ENCODE results near the gene TNS4. TPM values are rescaled to one million over a fixed set of nuclear protein-coding genes. Genes with fewer than 3 reads are reported as not detected.
"Not testable (repeated sequence)": the region's sequence is repeated elsewhere in the genome, so short reads cannot be mapped to it uniquely, and the experiment has no call there.

TNS4 gene, protein sequence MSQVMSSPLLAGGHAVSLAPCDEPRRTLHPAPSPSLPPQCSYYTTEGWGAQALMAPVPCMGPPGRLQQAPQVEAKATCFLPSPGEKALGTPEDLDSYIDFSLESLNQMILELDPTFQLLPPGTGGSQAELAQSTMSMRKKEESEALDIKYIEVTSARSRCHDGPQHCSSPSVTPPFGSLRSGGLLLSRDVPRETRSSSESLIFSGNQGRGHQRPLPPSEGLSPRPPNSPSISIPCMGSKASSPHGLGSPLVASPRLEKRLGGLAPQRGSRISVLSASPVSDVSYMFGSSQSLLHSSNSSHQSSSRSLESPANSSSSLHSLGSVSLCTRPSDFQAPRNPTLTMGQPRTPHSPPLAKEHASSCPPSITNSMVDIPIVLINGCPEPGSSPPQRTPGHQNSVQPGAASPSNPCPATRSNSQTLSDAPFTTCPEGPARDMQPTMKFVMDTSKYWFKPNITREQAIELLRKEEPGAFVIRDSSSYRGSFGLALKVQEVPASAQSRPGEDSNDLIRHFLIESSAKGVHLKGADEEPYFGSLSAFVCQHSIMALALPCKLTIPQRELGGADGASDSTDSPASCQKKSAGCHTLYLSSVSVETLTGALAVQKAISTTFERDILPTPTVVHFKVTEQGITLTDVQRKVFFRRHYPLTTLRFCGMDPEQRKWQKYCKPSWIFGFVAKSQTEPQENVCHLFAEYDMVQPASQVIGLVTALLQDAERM
- not detected in 2 replicates for total RNA-seq (2014; rRNA removed; shearing (Covaris generic))

DNA sequence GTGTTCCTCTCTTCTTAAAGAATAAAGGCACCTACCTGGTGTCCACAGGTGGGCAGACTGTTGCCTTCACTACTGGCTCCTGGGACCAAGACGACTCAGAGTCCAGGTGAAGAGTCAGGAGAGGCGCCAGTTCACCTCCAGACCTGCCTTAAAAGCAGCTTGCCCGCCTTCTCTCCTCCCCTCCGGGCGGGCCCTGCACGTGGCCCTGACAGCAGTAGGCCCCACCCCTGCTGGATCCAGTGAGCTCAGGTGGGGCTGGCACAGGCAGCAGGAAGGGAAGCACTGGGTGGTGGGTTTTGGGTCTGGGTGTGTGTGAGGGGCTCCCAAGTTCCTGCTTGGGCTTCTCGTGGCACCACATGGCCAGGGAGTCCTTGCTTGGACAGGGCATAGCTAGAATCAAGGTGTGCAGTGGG lies at the start of gene TNS4:
TNS4 (minus strand) TSS at position 125 of the 413 bp plus-strand sequence. CDS start 5,198 bp downstream, outside the sequence.
- in situ Hi-C loops (cut with HindIII; ENCODE audit: low sequenced_read_pairs), result no loop called here
- no peak for DNase-seq (ENCODE audit: low spot score)

DNA sequence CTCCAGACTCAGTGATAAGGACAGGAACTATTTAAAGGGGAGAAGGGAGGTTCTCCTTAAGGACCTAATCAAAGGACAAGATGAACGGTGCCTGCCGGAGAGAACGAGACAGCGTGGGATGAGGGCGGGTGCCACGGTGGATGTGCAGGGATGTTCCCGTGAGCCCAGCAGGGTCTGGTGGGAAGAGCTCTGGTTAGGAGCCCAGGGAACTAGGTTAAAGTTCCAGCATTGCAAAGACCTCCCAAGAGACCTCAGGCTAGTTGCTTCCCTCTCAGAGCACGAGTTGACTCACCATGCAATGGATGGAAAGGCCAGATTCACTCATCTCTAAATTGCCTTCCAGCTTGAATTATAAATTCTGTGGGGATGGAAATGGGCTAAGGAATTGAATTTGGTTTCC lies 49.2 kb upstream of the TNS4 start:
- DNase-seq (ENCODE audit: low spot score), result no peak
- in situ Hi-C loops (cut with HindIII; ENCODE audit: low sequenced_read_pairs), result no loop called here

DNA sequence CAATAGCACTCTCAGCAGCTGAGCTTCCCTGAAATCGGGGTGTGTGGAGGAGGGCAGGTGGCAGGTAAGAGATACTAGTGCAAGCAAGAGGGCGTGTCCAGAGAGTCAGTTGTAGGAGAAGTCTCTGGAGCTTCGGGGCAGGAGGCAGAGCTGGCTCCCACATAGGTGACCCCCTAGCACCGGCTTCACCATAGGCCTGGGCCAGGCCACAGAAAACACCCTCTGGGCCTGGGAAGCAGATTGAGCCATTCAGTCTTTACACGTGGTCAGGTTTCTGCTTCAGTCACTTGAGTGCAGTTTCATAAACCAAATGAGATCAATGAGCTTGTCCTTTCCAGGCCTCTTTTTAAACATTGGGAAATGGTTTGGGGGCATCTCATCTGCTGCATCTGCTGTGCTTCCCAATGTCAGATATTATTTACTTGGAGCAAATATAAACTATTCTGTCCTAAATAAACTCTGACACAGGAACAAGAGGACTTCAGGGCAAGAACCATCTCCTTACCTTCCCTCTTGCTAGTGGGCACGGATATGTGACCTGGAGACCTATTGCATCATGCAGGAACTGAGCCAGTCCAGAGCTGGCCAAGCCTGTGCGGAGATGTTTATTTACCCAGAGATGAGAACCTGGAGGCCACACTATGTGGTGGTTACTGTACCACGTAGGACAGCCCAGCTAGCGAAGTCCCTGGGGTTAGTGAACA lies 47.7 kb upstream of the TNS4 start:
- in situ Hi-C loops (cut with HindIII; ENCODE audit: low sequenced_read_pairs), result no loop called here
- DNase-seq (ENCODE audit: low spot score), result no peak

DNA sequence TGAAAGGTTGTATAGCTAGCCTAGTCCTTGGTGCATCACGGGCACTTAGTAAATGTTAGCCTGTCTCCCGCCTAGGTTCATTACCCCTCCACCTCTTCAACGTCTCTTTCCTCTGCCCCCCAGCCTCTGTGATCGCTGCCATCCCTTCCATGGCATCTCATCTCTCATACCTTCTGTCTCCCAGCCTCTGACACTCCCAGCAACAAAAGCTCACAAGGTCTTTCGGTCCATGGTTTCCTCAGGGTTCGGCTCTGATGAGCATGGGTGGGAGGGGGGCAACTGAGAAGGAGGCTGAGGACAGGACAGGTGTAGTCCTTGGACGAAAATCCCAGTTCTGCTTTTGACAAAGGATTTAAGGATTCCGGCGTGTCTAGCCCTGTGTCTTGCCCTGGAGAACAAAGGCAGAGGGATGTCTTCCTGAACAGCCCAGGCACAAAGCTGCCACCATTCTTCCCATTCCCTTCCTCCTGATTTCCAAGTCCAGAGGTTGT lies 47.1 kb upstream of the TNS4 start:
- DNase-seq (ENCODE audit: low spot score), result no peak
- in situ Hi-C loops (cut with HindIII; ENCODE audit: low sequenced_read_pairs), result no loop called here

DNA sequence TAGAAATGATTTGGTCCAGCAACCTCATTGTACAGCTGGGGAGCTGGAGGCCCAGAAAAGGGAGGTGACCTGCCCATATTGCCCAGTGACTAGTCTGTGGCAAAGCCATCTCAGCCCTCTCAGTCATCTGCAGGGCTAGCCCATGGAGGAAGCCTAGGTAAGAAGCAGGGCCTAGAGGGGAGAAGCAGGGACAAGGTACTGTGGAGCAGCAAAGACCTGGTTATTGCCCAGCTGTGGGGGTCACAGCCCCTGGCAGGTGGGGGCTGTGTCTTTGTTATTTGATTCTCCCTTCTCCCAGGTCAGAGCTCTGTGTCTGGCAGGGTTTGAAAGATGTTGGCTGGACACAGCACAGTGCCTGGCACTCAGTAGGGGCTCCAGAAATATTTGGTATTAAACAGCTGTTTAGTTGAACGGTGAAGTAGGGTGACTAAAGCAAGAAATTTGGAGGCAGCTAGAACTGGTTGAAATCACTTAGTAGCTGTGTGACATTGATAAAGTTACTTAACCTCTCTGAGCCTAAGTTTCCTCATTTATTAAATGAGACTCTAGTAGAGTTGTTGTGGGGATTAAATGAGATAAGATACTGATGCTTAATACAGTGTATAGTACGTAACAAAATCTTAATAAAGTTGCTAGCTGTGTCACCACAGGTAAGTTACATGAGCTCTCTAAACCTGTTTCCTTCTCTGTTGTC lies 46.5 kb upstream of the TNS4 start:
- no peak for DNase-seq (ENCODE audit: low spot score)
- in situ Hi-C loops (cut with HindIII; ENCODE audit: low sequenced_read_pairs), result no loop called here

DNA sequence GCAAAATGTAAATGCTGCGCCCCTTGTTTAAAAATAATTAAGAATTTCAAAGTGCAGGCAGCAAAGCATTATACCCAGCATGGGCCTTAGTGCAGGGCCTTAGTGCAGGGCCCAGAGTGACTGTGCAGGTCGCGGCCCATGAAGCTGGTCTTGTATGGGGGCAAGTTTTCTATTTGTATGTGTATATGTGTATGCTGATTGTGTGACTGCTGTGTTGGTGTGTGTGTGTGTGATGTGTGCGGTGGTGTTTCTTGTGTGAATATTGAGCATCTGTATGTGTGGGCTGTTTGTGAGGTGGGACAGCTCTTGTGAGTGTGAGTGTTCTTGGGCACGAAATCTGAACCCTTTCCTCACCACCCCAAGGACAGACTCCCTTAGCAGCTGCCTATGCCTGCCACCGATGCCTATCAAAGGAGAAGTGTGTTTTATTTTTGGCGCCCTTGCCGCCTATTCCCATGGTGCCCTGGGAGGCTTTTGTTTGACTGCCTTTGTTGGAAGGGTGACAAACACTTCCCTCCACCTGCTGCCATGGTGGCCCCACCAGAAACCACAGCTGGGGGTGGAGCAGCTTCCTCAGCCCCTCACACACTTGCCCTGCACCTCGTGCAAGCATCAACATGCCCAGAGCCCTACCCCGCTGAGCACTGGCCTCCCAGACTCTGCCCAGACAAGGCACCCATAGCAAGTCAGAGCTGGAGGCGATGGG lies 45.8 kb upstream of the TNS4 start:
- no peak for DNase-seq (ENCODE audit: low spot score)
- in situ Hi-C loops (cut with HindIII; ENCODE audit: low sequenced_read_pairs), result no loop called here

DNA sequence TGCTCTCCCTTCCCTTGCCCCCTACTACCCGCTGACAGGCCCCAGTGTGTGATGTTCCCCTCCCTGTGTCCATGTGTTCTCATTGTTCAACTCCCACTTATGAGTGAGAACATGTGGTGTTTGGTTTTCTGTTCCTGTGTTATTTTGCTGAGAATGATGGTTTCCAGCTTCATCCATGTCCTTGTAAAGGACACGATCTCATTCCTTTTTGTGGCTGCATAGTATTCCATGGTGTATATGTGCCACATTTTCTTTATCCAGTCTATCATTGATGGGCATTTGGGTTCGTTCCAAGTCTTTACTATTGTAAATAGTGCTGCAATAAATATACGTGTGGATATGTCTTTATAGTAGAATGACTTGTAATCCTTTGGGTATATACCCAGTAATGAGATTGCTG lies 45.1 kb upstream of the TNS4 start:
- DNase-seq (ENCODE audit: low spot score); in situ Hi-C loops (cut with HindIII; ENCODE audit: low sequenced_read_pairs): not testable (repeated sequence)

DNA sequence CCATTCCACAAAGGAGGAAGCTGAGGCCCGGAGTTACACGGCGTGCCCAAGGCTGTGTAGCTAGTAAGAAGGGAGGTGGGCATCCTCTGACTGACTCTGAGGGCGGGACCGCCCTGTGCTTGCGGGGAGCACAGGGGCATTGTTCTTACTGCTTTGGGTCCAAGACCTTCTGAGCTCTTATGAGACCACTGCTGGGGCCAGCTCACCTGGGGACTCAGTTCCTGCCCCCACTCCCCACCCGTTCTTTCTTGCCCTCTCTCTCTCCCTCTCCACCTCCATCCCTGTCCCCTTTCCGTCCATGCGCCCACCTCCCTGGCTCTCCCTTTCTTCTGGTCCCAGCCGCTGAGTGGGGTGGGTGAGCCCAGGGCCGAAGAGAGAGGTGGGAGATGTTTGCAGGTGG lies 44.2 kb upstream of the TNS4 start:
- in situ Hi-C loops (cut with HindIII; ENCODE audit: low sequenced_read_pairs), result no loop called here

DNA sequence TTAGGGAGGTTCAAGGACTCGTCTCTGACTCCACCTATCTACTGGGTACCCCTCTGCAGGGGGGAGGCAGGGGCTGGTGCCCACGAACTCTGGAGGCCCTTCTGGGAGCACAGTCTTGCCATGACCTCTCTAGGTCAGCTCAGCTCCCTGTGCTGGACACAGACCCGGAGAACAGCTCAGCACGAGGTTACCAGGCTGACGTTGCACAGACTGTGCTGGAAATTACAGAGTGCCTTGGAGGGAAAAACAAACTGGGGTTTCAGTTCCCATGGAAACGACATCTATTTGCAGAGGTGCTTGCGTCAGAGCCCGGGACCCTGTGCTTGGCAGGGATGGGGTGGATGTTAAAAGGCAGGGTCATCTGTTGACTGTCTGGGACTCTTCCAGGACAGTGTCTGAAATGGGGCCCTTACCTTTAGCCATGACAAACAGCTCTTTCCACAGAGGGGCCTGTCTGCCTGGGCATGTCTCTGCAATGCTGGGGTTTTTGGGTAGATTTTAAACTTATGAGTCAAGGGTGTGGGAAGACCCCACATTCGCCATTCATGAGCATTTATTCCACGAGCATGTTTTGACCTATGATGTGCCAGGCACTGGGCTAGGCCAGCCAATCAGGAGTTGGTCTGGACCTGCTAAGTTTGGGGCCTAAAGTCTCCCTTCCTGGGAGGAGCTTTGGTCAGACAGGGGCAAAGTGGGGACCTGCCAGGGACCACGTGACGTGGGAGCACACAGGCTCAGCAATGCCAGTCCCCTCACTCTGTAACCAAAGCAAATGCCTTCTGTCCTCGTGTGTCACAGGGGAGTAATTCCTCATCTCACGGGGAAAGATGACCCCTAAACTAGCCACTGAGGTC lies 41.4 kb upstream of the TNS4 start:
- in situ Hi-C loops (cut with HindIII; ENCODE audit: low sequenced_read_pairs), result no loop called here
- DNase-seq (ENCODE audit: low spot score), result no peak

More for the DNA sequence above, 44.2 kb upstream of the TNS4 start:
- no peak for DNase-seq (ENCODE audit: low spot score)

DNA sequence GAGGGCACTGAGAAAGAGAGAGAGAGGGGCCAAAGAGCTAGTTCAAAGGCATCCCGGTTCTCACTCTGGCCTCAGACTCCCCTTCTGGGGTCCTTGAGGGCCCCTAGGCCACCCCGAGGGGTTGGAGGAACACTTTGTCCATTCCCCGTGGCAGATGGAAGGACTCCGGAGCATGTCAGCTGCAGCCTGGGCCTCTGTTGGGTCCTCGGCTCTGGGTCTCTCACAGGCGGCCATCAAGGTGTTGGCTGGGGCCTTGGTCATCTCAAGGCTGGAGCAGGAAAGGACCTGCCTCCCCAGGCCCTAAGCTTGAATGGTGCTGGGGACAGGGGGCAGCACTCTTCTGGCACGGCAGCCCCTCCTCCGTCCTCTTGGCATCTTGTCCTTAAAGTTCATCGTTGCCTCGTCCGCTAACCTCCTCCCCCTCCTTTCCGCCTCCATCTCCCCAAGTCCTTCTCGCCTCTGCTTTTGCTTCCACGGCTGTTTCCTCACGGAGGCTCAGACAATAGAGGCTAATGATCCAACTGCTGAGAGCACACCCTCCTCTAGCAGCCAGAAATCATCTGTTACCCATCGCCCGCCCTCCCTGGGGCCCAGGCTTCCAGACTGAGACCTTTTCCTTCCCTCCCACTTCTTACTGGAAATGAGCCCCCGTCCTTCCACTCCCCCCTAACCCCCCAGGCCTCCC lies 40.6 kb upstream of the TNS4 start:
- in situ Hi-C loops (cut with HindIII; ENCODE audit: low sequenced_read_pairs), result no loop called here
- no peak for DNase-seq (ENCODE audit: low spot score)

DNA sequence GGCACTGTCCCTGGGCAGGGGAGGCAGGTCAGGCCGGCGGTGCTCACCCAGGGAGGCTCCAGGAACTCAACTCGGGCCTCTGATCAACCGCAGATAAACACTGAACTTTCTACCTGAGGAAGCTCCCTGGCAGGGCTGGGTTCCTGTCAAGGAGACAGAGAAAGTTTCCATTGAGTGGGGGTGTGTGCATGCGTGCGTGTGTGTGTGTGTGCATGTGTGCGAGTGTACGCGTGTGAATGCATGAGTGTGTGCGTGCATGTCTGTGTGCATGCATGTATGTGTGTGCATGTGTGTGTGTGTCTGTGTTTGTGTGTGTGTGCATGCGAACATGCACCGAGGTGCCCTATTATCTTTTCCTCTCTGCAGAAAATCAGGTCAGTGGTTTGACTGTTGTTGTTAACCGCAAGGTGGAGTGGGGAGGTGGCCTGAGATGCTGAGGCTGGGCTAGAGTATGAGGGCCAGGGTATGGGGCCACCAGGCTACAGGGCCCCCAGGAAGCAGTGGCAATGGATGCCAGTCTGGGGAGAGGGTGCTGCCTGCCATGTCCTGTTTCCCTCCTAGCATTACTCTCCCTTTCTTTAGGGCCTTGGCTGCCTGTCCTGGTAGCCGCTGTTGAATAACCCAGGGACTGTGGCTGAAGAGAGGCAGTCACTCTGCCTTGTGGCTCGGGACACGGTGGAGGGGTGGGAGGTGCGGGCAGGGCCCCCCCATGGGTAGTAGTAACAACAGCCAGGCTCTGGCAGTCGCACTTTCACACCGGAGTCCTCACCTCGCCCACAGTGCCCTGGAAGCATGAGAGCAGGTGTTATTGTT lies 39.8 kb upstream of the TNS4 start:
- in situ Hi-C loops (cut with HindIII; ENCODE audit: low sequenced_read_pairs), result no loop called here
- no peak for DNase-seq (ENCODE audit: low spot score)

DNA sequence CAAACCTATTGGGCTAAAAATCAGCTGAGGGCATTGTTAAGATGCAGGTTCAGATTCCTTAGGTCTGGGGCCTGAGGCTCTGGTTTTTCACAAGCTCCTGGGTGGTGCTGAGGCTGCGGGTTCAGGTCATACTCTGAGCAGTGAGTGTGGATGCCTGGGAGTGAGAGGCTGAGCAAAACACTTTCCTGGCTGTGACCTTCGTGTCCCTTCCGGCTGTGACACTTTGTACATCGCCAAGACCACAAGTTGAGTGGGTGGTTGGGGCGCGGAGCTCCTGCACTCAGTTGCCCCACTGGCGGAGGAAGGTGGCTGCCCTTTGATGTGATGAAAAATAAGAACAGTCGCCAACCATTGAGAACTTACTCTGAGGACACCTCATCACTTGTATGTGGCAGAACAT lies 39.0 kb upstream of the TNS4 start:
- no peak for DNase-seq (ENCODE audit: low spot score)
- in situ Hi-C loops (cut with HindIII; ENCODE audit: low sequenced_read_pairs), result no loop called here

DNA sequence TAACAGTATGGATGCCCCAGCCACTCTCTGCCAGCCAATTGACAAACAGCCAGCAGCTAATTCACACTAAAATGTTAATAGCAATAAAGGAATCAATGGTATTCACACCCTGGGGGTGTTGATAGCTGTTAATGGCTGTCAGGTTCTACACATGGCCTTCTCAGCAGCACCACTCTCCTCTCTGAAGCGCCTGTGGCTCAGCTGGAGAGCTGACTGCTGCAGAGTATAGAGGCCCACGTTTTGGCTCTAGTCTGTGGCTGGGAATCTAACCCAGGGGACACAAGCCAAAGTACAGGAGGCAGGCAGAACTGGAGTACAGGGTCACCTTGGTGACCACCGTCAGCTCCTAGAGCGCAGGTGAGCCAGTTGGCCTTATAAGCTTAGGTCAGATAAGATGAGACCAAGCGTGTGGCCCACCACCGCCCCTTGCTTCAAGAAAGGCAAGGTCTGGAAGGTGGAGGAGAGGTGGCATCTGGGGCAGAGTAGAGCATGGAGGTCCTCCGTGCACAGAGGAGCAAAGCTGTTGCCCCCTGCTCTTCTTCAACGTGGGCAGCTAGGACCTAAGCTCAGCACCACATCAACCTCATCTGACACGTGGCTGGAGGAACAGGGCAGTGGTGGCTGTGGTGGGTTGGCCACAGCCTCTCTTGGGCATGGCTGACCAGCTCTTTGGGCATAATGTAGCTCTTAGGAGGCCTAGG lies 38.4 kb upstream of the TNS4 start:
- no peak for DNase-seq (ENCODE audit: low spot score)
- in situ Hi-C loops (cut with HindIII; ENCODE audit: low sequenced_read_pairs), result no loop called here

DNA sequence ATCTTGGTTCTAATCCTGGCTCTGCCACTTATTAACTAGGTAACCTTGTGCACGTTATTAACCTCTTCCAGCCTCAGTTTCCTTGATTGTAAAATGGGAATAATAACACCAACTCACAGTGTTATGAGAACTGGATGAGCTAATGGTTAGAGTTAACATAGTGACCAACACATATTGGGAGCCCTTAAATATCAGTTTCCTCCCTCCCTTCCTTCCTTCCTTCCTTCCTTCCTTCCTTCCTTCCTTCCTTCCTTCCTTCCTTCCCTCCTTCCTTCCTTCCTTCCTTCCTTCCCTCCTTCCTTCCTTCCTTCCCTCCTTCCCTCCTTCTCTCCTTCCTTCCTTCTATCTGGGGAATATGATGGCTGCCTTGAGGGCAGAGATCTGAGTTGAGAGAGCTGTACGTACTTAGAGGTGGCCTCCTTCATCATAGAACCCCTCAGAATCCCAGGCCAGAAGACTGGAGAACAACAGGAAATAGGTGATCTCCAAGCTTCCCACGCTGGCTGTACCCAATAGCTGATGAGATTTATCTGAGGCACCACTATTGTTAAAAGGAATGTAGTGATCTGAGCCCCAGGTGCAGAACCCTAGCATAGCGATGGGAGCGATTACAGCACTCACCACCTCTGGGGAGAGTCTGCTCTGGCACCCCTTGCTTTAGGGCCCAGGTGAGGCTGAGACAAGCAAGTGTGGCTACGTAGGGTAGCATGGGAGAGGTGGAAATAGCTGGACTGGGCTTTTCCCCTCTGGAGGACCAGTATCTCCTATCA lies 37.7 kb upstream of the TNS4 start:
- in situ Hi-C loops (cut with HindIII; ENCODE audit: low sequenced_read_pairs), result no loop called here
- DNase-seq (ENCODE audit: low spot score), result no peak
